ENCODE results near the gene SLC15A4.

Gene SLC15A4

GRCh38 chr12:128752386-128752785 lies 71.4 kb downstream of the SLC15A4 start:
- Histone ChIP-seq H3K4me3 (ENCODE audit: low read length) (no peak overlapping the region), H3K9me2 (replicated peaks; ENCODE audit: insufficient read depth, low read length) (no peaks in the 10 kb centered on the region), H3K9ac (ENCODE audit: low read length) (no peak overlapping the region), H3F3A (ENCODE audit: insufficient read depth, low read length) (no peaks in the 10 kb centered on the region), H2AFZ (ENCODE audit: low read length) (no peak overlapping the region), H3K36me3 (replicated peaks; ENCODE audit: insufficient read depth, low read length) (no peaks in the 10 kb centered on the region), H3K4me2 (ENCODE audit: low read depth, low read length) (no peak overlapping the region), H3K4me1 (ENCODE audit: low read length) (no peaks in the 10 kb centered on the region), H3K27me3 (replicated peaks; ENCODE audit: insufficient read depth, low read length) (no peaks in the 10 kb centered on the region), H3K9me3 (replicated peaks; ENCODE audit: insufficient read depth, low read length) (no peaks in the 10 kb centered on the region), H3K79me2 (ENCODE audit: low read length) (no peaks in the 10 kb centered on the region), H3K27ac (ENCODE audit: low read length) (no peak overlapping the region), H4K20me1 (ENCODE audit: insufficient read depth, low read length) (no peaks in the 10 kb centered on the region)
- TF ChIP-seq EZH2 (optimal IDR thresholded peaks at IDR 0.05; ENCODE audit: low read depth, low read length), result no peak
- no peak for DNase-seq

DNA sequence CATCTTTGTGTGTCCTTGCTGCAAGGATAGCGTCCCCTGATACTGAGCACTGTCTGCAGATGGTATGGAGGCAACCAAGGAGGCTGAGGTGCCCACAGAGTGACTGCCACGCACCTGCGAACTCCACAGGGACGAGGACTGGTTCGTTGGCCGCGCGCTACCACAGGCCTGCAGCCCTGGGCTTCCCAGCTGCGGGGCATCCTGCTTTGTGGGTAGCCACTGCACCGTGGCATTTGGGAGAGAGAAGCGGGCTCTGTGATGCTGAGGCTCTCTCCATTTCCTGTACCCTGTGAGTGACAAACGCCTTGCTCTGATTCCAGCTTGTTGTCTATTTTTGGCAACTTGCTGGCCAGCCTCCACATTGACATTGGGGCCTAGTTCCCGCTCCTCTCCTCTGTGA lies 76.3 kb downstream of the SLC15A4 start:
- TF ChIP-seq EZH2 (optimal IDR thresholded peaks at IDR 0.05; ENCODE audit: low read depth, low read length), result no peak
- TF ChIP-seq CTCF (IDR thresholded peaks at IDR 0.05; ENCODE audit: low read length), result no peak
- TF ChIP-seq EZH2phosphoT487 (IDR thresholded peaks at IDR 0.05; ENCODE audit: low read length), result no peak
- Histone ChIP-seq H2AFZ (ENCODE audit: low read length) (no peak overlapping the region), H3K4me1 (ENCODE audit: low read length) (no peaks in the 10 kb centered on the region), H3K4me2 (ENCODE audit: low read depth, low read length) (no peak overlapping the region), H3K9ac (ENCODE audit: low read length) (no peak overlapping the region), H3K36me3 (replicated peaks; ENCODE audit: insufficient read depth, low read length) (no peaks in the 10 kb centered on the region), H3F3A (ENCODE audit: insufficient read depth, low read length) (no peaks in the 10 kb centered on the region), H3K79me2 (ENCODE audit: low read length) (no peaks in the 10 kb centered on the region), H4K20me1 (ENCODE audit: insufficient read depth, low read length) (no peaks in the 10 kb centered on the region), H3K27me3 (replicated peaks; ENCODE audit: insufficient read depth, low read length) (no peaks in the 10 kb centered on the region), H3K9me2 (replicated peaks; ENCODE audit: insufficient read depth, low read length) (no peaks in the 10 kb centered on the region), H3K4me3 (ENCODE audit: low read length) (no peak overlapping the region), H3K9me3 (replicated peaks; ENCODE audit: insufficient read depth, low read length) (no peaks in the 10 kb centered on the region), H3K27ac (ENCODE audit: low read length) (no peak overlapping the region)
- no peak for DNase-seq

GRCh38 chr12:128745772-128746689 lies 77.7 kb downstream of the SLC15A4 start:
- H3K36me3 ChIP-seq (replicated peaks; ENCODE audit: insufficient read depth, low read length), result no peaks in the 10 kb centered on the region
- TF ChIP-seq EZH2 (optimal IDR thresholded peaks at IDR 0.05; ENCODE audit: low read depth, low read length) (no peak), CTCF (IDR thresholded peaks at IDR 0.05; ENCODE audit: low read length) (no peak), EZH2phosphoT487 (IDR thresholded peaks at IDR 0.05; ENCODE audit: low read length) (no peak)
- H2AFZ ChIP-seq (ENCODE audit: low read length), result no peak overlapping the region
- H4K20me1 ChIP-seq (ENCODE audit: insufficient read depth, low read length), result no peaks in the 10 kb centered on the region
- no peaks in the 10 kb centered on the region for H3F3A ChIP-seq (ENCODE audit: insufficient read depth, low read length)
- no peak overlapping the region for H3K27ac ChIP-seq (ENCODE audit: low read length)
- H3K79me2 ChIP-seq (ENCODE audit: low read length), result no peaks in the 10 kb centered on the region
- H3K4me3 ChIP-seq (ENCODE audit: low read length), result no peak overlapping the region
- DNase-seq, result no peak
- H3K27me3 ChIP-seq (replicated peaks; ENCODE audit: insufficient read depth, low read length), result no peaks in the 10 kb centered on the region
- H3K9me3 ChIP-seq (replicated peaks; ENCODE audit: insufficient read depth, low read length), result no peaks in the 10 kb centered on the region
- no peaks in the 10 kb centered on the region for H3K9me2 ChIP-seq (replicated peaks; ENCODE audit: insufficient read depth, low read length)
- no peaks in the 10 kb centered on the region for H3K4me1 ChIP-seq (ENCODE audit: low read length)
- no peak overlapping the region for H3K4me2 ChIP-seq (ENCODE audit: low read depth, low read length)
- H3K9ac ChIP-seq (ENCODE audit: low read length), result no peak overlapping the region

DNA sequence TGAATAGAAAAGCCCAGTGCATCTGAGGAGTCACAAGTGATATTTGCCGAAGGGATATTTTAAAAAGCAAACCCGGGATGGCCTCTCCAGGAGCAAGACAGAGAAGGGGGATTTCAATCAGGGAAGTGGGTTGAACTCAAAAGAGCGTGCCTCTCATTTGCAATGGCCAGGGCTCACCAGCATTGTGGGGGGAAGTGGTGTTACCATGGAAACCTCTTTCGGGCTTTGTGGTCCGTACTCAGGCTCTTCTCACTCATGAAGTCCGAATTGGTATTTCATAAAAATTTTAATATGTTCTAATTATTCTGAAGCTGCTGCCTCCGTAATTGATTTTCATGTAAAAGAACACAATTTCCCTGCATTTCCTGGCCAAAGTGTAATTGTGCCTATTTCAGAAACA lies 79.8 kb downstream of the SLC15A4 start:
- H3K27ac ChIP-seq (ENCODE audit: low read length), result no peak overlapping the region
- no peaks in the 10 kb centered on the region for H3K9me3 ChIP-seq (replicated peaks; ENCODE audit: insufficient read depth, low read length)
- no peak overlapping the region for H2AFZ ChIP-seq (ENCODE audit: low read length)
- H3F3A ChIP-seq (ENCODE audit: insufficient read depth, low read length), result no peaks in the 10 kb centered on the region
- H3K4me3 ChIP-seq (ENCODE audit: low read length), result no peak overlapping the region
- H3K27me3 ChIP-seq (replicated peaks; ENCODE audit: insufficient read depth, low read length), result no peaks in the 10 kb centered on the region
- no peaks in the 10 kb centered on the region for H3K79me2 ChIP-seq (ENCODE audit: low read length)
- H3K9me2 ChIP-seq (replicated peaks; ENCODE audit: insufficient read depth, low read length), result no peaks in the 10 kb centered on the region
- no peak overlapping the region for H3K4me2 ChIP-seq (ENCODE audit: low read depth, low read length)
- TF ChIP-seq EZH2 (optimal IDR thresholded peaks at IDR 0.05; ENCODE audit: low read depth, low read length) (no peak), EZH2phosphoT487 (IDR thresholded peaks at IDR 0.05; ENCODE audit: low read length) (no peak), CTCF (IDR thresholded peaks at IDR 0.05; ENCODE audit: low read length) (no peak)
- H3K9ac ChIP-seq (ENCODE audit: low read length), result no peak overlapping the region
- no peaks in the 10 kb centered on the region for H4K20me1 ChIP-seq (ENCODE audit: insufficient read depth, low read length)
- H3K36me3 ChIP-seq (replicated peaks; ENCODE audit: insufficient read depth, low read length), result no peaks in the 10 kb centered on the region
- no peak for DNase-seq
- no peaks in the 10 kb centered on the region for H3K4me1 ChIP-seq (ENCODE audit: low read length)
